ENCODE measurements around the gene OSBPL9.
"Not testable (repeated sequence)": the region's sequence is repeated elsewhere in the genome, so short reads cannot be mapped to it uniquely, and the experiment has no call there.

The OSBPL9 gene

GRCh38 chr1:51717842-51718241, 101.0 kb downstream of the OSBPL9 start:
- DNase-seq: no peak

GRCh38 chr1:51719146-51719545, 102.3 kb downstream of the OSBPL9 start:
- DNase-seq: no peak

- DNase-seq: no peak
These were observed 107.9 kb downstream of the OSBPL9 start for GRCh38 chr1:51724797-51725196.

- no peak for DNase-seq
These were observed 109.2 kb downstream of the OSBPL9 start for GRCh38 chr1:51726051-51726450.

GRCh38 chr1:51726544-51727225, 109.8 kb downstream of the OSBPL9 start:
- no peak for DNase-seq

GRCh38 chr1:51727366-51727765, 110.5 kb downstream of the OSBPL9 start:
- DNase-seq: no peak

GRCh38 chr1:51728611-51729155, 111.8 kb downstream of the OSBPL9 start:
- DNase-seq: peak; percentile 77

GRCh38 chr1:51729156-51729823, 112.4 kb downstream of the OSBPL9 start:
- peak; percentile 73 for DNase-seq

- no peak for DNase-seq
These were observed 113.0 kb downstream of the OSBPL9 start for GRCh38 chr1:51729824-51730301.

- DNase-seq: no peak
These were observed 115.1 kb downstream of the OSBPL9 start for GRCh38 chr1:51731998-51732397.

GRCh38 chr1:51732701-51733425, 116.0 kb downstream of the OSBPL9 start:
- DNase-seq: no peak

GRCh38 chr1:51733426-51733774, 116.5 kb downstream of the OSBPL9 start:
- not testable (repeated sequence) for DNase-seq

- no peak for DNase-seq
These were observed 117.1 kb downstream of the OSBPL9 start for GRCh38 chr1:51733793-51734522.

GRCh38 chr1:51734896-51735745, 118.2 kb downstream of the OSBPL9 start:
- DNase-seq: no peak

- DNase-seq: no peak
These were observed 118.9 kb downstream of the OSBPL9 start for GRCh38 chr1:51735746-51736254.

GRCh38 chr1:51736702-51737101, 119.8 kb downstream of the OSBPL9 start:
- peak; percentile 13 for DNase-seq

GRCh38 chr1:51738681-51739080, 121.8 kb downstream of the OSBPL9 start:
- no peak for DNase-seq

GRCh38 chr1:51740652-51741051, 123.8 kb downstream of the OSBPL9 start:
- no peak for DNase-seq

GRCh38 chr1:51741121-51741681, 124.3 kb downstream of the OSBPL9 start:
- no peak for DNase-seq

- no peak for DNase-seq
These were observed 127.8 kb downstream of the OSBPL9 start for GRCh38 chr1:51744506-51745303.

- no peak for DNase-seq
These were observed 128.3 kb downstream of the OSBPL9 start for GRCh38 chr1:51745304-51745570.

Measured in NCI-H2227 treated with DMSO at 0.1 percent for 48 hours (cell line).